ENCODE results near the gene KCTD5.
"Not testable (repeated sequence)": the region's sequence is repeated elsewhere in the genome, so short reads cannot be mapped to it uniquely, and the experiment has no call there.

KCTD5 gene

DNA sequence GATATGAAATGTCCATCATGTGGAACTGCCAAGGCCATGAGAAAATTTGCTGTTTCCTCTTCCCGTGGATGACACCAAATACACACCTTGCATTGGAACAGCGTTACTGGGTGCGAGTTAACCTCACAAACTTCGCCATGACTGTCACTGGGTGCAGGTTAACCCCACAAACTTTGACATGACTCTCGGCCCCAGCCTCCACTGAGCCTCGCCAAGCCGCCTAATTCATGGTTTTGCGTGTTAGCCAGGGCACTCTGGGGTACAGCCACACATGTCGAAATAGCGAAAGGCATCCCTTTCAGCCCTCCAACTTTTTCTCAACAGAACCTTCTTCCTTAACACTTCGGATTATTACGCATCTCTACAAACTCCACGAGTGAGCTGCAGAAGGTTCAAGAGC lies 10.6 kb upstream of the KCTD5 start:
- TF ChIP-seq CTCF (IDR thresholded peaks at IDR 0.05; ENCODE audit: insufficient read depth, low read depth, low read length, missing control alignments), result no peak
- no peak overlapping the region for H3K4me3 ChIP-seq (ENCODE audit: low read depth, low read length)
- no peak for DNase-seq (ENCODE audit: low read depth)

GRCh38 chr16:2673066-2673999 lies 9.0 kb upstream of the KCTD5 start:
- peak; percentile 97 for DNase-seq (ENCODE audit: low read depth)
- peak overlapping the region; percentile 89 for H3K4me3 ChIP-seq (ENCODE audit: low read depth, low read length)
- TF ChIP-seq CTCF (IDR thresholded peaks at IDR 0.05; ENCODE audit: insufficient read depth, low read depth, low read length, missing control alignments), result no peak

- no peak for TF ChIP-seq CTCF (IDR thresholded peaks at IDR 0.05; ENCODE audit: insufficient read depth, low read depth, low read length, missing control alignments)
- no peak overlapping the region for H3K4me3 ChIP-seq (ENCODE audit: low read depth, low read length)
- DNase-seq (ENCODE audit: low read depth), result no peak
Measured at GRCh38 chr16:2675021-2675420, 7.3 kb upstream of the KCTD5 start.

DNA sequence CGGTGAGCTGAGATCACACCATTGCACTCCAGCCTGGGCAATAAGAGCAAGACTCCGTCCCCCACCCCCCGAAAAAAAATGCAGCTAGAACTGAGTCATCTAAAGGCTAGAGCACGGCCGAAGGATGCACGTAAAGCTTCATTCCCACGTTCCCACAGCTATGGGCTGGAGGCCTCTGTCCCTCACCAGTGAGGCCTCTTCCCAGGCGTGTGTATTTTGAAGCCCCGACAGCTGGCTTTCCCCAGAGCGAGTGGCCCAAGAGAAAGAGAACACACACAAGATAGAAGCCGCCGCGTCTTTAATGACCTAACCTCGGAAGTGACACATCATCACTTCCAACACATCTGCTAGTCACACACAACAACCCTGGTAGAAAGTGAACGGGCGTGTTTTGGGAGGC lies 6.6 kb upstream of the KCTD5 start:
- DNase-seq (ENCODE audit: low read depth), result no peak
- H3K4me3 ChIP-seq (ENCODE audit: low read depth, low read length), result no peak overlapping the region
- no peak for TF ChIP-seq CTCF (IDR thresholded peaks at IDR 0.05; ENCODE audit: insufficient read depth, low read depth, low read length, missing control alignments)

- DNase-seq (ENCODE audit: low read depth); H3K4me3 ChIP-seq (ENCODE audit: low read depth, low read length): not testable (repeated sequence)
Measured at GRCh38 chr16:2676937-2677336, 5.4 kb upstream of the KCTD5 start.

GRCh38 chr16:2678206-2678965 lies 3.9 kb upstream of the KCTD5 start:
- not testable (repeated sequence) for H3K4me3 ChIP-seq (ENCODE audit: low read depth, low read length); DNase-seq (ENCODE audit: low read depth)

DNA sequence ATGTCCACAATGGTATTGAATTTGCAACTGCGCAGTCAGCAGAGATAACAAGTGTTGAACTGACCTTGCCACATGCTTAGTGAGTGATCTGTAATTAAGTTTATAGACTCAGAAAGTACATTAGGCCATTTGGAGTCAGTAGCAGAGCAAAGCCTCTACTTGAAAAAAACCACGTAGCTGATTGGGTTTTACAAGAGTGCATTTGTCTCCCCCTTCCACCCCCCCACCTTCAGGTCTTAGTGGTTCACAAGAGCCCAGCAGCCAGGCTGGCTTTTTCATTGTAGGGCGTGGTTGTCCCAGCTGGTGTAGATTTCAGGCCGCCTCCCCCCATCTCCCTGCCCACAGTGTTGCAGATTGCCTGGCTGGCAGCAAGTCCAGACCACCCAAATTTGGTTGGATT lies 2.4 kb upstream of the KCTD5 start:
- not testable (repeated sequence) for H3K4me3 ChIP-seq (ENCODE audit: low read depth, low read length); DNase-seq (ENCODE audit: low read depth)

- not testable (repeated sequence) for DNase-seq (ENCODE audit: low read depth); H3K4me3 ChIP-seq (ENCODE audit: low read depth, low read length)
Measured at GRCh38 chr16:2680360-2680759, 2.0 kb upstream of the KCTD5 start.

GRCh38 chr16:2683041-2683440 lies 718 bp downstream of the KCTD5 start:
- DNase-seq (ENCODE audit: low read depth), result not testable (repeated sequence)

DNA sequence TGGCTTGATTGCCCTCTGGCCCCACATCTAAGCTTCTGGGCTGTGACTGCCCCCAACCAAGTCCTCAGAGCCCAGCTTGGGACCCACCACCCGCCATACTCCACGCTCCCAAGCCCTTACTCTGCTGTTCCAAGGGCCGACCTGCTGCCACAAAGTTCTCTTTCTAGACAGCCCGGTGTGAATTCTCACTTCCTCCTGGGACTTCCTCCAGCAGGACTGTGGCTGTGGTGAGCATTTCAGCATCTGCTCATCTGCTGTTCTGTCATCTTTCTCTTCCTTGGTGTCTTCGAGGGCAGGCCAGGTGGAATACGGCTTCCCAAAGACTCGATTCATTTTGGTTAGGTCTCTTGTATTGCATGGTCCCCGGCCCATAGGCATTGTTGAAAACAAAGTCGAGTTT lies 3.8 kb downstream of the KCTD5 start:
- DNase-seq (ENCODE audit: low read depth); H3K4me3 ChIP-seq (ENCODE audit: low read depth, low read length): not testable (repeated sequence)

More at GRCh38 chr16:2683041-2683440, 718 bp downstream of the KCTD5 start:
- H3K4me3 ChIP-seq (ENCODE audit: low read depth, low read length), result peak overlapping the region; percentile 78
